HG03565 (cell line): ENCODE results near the gene CXCR2.

Source experiments
- ATAC-seq: cut with Tn5 transposase; IDR thresholded peaks from one replicate; pipeline ENCODE4 v1.9.1; 2021; ENCODE audit warnings: mild to moderate bottlenecking, moderate library complexity; ENCODE audit not compliant: unreplicated experiment

The CXCR2 gene

DNA sequence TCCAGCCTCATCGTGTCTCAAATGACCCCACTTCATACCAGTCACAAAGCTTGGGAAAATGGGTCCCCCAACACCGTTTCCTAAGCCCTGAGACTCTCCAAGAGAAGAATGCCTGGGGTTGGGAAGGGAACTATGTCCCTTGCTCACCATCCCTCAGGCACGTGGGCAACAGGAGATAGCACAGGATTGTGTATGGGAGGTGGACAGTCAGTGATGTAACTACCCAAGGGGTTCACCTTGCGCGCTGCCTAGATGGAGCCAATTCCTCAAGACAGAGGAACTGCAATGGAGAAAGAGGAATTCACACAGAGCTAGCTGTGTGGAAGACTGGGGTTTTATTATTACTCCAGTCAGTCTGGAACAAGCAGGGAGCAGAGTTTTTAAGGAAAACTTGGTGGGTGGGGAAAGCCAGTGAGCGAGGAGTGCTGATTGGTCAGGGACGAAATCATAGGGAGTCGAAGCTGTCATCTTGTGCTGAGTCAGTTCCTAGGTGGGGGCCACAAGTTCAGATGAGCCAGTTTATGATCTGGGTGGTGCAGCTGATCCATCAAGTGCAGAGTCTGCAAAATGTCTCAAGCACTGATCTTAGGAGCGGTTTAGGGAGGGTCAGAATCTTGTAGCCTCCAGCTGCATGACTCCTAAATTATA lies 54.8 kb downstream of the CXCR2 start:
- ATAC-seq, result no peak

DNA sequence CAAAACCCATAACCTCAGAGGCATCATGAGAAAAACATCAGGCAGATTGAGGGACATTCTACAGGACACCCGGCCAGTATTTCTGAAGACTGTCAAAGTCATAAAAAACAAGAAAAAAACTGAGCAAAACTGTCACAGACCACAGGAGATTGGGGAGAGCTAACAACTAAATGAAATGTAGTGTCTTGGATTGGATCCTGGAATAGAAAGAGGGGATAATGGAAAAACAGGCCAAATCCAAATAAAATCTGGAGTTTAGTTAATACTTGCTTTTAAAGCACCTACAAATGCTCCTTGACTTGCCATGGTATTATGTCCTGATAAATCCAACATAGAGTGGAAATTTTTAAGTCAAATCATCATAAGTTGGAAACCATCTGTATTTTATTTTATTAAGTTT lies 58.5 kb downstream of the CXCR2 start:
- ATAC-seq, result no peak

GRCh38 chr2:218186355-218186766 lies 60.5 kb downstream of the CXCR2 start:
- peak; percentile 49 for ATAC-seq
